Fibroblast of lung (primary cell): ENCODE measurements around the gene HMG20A. TPM values are rescaled to one million over a fixed set of nuclear protein-coding genes. Genes with fewer than 3 reads are reported as not detected.

Source experiments
- DNase-seq, 2 donors: peaks; one replicate each; pipeline versions ENCODE4 v3.0.0 to v3.0.0-alpha.2; 2010; ENCODE audit warnings: low read depth in 2 of 2
- H2AFZ ChIP-seq: 2 replicates; pipeline ENCODE4 v1.5.1; 2012; ENCODE audit warnings: low read length, control low read depth, inconsistent platforms
- H3K27ac ChIP-seq: 2 replicates; pipeline ENCODE4 v1.5.1; 2011; ENCODE audit warnings: low read length, control low read depth; ENCODE audit not compliant: insufficient read depth
- H3K27me3 ChIP-seq: 2 replicates; pipeline ENCODE4 v1.5.1; 2011; ENCODE audit warnings: mild to moderate bottlenecking, low read length; ENCODE audit not compliant: control insufficient read depth, insufficient read depth
- H3K36me3 ChIP-seq: 2 replicates; pipeline ENCODE4 v1.5.1; 2011; ENCODE audit warnings: low read length; ENCODE audit not compliant: control insufficient read depth, insufficient read depth
- H3K4me1 ChIP-seq: 2 replicates; pipeline ENCODE4 v1.5.1; 2011; ENCODE audit warnings: low read length; ENCODE audit not compliant: control insufficient read depth, insufficient read depth; ENCODE audit errors: extremely low read depth
- H3K4me2 ChIP-seq: 2 replicates; pipeline ENCODE4 v1.5.1; 2011; ENCODE audit warnings: low read length, control low read depth; ENCODE audit not compliant: insufficient read depth; ENCODE audit errors: extremely low read depth
- H3K4me3 ChIP-seq, 4 experiments: fragments of 200-600 bp in 1 of 4; sonication (generic) in 1 of 4; replicated peaks in 1 of 4; 2 replicates each; pipeline ENCODE4 v1.5.1; 2011 to 2016; ENCODE audit warnings: low read length in 4 of 4, low read depth in 3 of 4, mild to moderate bottlenecking in 3 of 4, control low read depth in 2 of 4, inconsistent platforms in 1 of 4, mixed read lengths in 1 of 4; ENCODE audit not compliant: insufficient read depth in 1 of 4; ENCODE audit errors: control extremely low read depth in 1 of 4
- H3K79me2 ChIP-seq: 2 replicates; pipeline ENCODE4 v1.5.1; 2012; ENCODE audit warnings: mild to moderate bottlenecking, low read length, inconsistent platforms; ENCODE audit not compliant: control insufficient read depth, insufficient read depth
- H3K9ac ChIP-seq: 2 replicates; pipeline ENCODE4 v1.5.1; 2011; ENCODE audit warnings: mild to moderate bottlenecking, low read length, control low read depth; ENCODE audit not compliant: insufficient read depth
- H3K9me3 ChIP-seq: 2 replicates; pipeline ENCODE4 v1.5.1; 2012; ENCODE audit warnings: low read depth, low read length; ENCODE audit not compliant: control insufficient read depth, insufficient read depth
- H4K20me1 ChIP-seq: 2 replicates; pipeline ENCODE4 v1.5.1; 2011; ENCODE audit warnings: low read length; ENCODE audit not compliant: control insufficient read depth, insufficient read depth; ENCODE audit errors: extremely low read depth
- EZH2 ChIP-seq: IDR thresholded peaks from 2 replicates; pipeline ENCODE4 v1.5.1; 2012; ENCODE audit warnings: low read length, control low read depth, mild to moderate bottlenecking; ENCODE audit errors: missing control alignments
- polyA plus RNA-seq, 2 donors: library from polyadenylated mRNA; depleted of rRNA in 1 of 2; stranded (reverse) in 1 of 2; unstranded in 1 of 2; fragments of >200 nt; gene quantifications; 2 replicates each; pipeline ENCODE4 v1.2.1, GENCODE V29; 2011 to 2012; ENCODE audit warnings: missing spikeins in 1 of 2
- total RNA-seq: library from RNA; depleted of rRNA; stranded (reverse); fragments of >200 nt; gene quantifications from 2 replicates; pipeline ENCODE4 v1.2.1, GENCODE V29; 2014
- TF ChIP-seq, protein P1 (sequence below), 2 donors: IDR thresholded peaks in 1 of 2; conservative IDR thresholded peaks in 1 of 2; 1 replicate in 1 of 2; 2 replicates in 1 of 2; pipeline ENCODE4 v1.5.1; 2011 to 2012; ENCODE audit warnings: low read length in 2 of 2, control low read depth in 1 of 2, inconsistent platforms in 1 of 2, low read depth in 1 of 2, mild to moderate bottlenecking in 1 of 2

Gene HMG20A
- total and polyA plus RNA-seq, 2 donors (not counting 1 experiment from before 2014, with no cell fraction given) = 26.3 to 38.0 TPM

DNA sequence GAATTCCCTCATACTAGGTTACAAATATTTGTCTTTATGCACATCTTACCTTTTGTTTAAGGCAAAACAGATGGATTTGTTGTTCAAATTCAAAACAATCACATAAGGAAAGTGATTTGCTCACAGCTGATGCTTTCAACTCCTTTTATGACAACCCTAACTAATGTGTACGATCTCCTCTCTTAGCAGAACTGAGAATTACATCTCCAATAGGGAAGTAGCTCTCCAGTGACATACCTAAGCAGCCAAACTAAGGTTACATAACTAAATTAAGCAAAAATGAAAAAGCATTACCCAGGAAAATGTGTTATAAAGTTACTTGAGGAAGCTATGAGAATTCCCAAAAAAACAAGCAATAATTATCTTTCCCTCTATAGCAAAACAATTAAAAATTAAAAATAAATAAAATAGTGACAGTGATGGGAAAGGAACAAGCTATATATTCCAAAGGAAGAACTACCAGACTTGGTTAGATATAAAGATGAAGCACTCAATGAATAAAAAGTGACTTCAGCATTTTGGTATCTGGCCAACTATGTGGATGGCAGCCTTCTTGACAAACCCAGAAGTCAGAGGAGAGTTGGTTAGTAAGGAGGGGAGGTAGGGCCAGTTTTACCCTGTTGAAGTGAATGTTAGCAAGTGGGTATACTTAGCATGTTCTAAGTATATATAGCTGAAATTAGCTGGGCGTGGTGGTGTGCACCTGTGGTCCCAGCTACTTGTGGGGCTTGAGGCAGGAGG, 33.2 kb upstream of the HMG20A start:
- peaks cover 4% of the 10 kb centered on the region for H4K20me1 ChIP-seq
- H3K79me2 ChIP-seq = peaks cover 90% of the 10 kb centered on the region
- H3K27me3 ChIP-seq = no peaks in the 10 kb centered on the region
- peaks cover 2% of the 10 kb centered on the region for H3K4me1 ChIP-seq
- H3K4me3 ChIP-seq = no peak overlapping the region
- no peaks in the 10 kb centered on the region for H3K9me3 ChIP-seq
- TF ChIP-seq, protein P1, sequence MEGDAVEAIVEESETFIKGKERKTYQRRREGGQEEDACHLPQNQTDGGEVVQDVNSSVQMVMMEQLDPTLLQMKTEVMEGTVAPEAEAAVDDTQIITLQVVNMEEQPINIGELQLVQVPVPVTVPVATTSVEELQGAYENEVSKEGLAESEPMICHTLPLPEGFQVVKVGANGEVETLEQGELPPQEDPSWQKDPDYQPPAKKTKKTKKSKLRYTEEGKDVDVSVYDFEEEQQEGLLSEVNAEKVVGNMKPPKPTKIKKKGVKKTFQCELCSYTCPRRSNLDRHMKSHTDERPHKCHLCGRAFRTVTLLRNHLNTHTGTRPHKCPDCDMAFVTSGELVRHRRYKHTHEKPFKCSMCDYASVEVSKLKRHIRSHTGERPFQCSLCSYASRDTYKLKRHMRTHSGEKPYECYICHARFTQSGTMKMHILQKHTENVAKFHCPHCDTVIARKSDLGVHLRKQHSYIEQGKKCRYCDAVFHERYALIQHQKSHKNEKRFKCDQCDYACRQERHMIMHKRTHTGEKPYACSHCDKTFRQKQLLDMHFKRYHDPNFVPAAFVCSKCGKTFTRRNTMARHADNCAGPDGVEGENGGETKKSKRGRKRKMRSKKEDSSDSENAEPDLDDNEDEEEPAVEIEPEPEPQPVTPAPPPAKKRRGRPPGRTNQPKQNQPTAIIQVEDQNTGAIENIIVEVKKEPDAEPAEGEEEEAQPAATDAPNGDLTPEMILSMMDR (conservative IDR thresholded peaks at IDR 0.05 in 1 of 2, IDR thresholded peaks at IDR 0.05 in 1 of 2; ENCODE audit: low read depth in 1 of 2, low read length in 2 of 2) = no peak
- TF ChIP-seq EZH2 = no peak
- no peak overlapping the region for H3K27ac ChIP-seq
- H3K4me2 ChIP-seq = no peak overlapping the region
- no peaks in the 10 kb centered on the region for H3K36me3 ChIP-seq
- no peak overlapping the region for H2AFZ ChIP-seq
- no peak overlapping the region for H3K9ac ChIP-seq
- peak in 1 of 2 donors; percentile 26 for DNase-seq

DNA sequence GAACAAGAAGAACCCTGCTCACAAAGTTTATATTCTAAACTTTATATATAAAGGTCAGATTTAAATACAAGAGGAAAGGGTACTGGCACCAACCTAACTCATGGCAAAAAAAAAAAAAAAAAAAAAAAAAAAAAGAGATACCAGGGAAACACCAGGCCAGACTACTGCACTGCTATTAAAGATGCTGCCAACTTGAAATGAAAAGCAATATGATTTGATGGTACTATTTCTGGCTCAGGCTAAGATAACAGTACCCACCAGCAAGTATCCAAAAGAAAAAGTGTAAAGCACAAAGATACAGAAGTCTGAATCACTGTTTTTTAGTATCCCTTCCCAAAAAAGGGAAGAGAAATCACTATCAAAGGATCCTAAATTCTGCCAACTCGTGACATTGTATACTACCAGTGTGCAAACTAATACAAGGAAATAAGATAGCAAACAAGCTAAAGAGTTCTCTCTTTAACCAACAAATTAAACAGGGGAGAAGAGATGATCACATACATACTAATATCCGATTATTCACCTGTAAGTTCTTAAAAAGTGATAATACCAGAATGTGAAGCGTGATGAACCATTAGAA, 29.2 kb upstream of the HMG20A start:
- H3K9ac ChIP-seq = no peak overlapping the region
- no peak overlapping the region for H3K4me2 ChIP-seq
- H3K27ac ChIP-seq = no peak overlapping the region
- H3K9me3 ChIP-seq = no peaks in the 10 kb centered on the region
- peaks cover 2% of the 10 kb centered on the region for H3K4me1 ChIP-seq
- H2AFZ ChIP-seq = no peak overlapping the region
- no peak overlapping the region for H3K4me3 ChIP-seq
- no peaks in the 10 kb centered on the region for H3K36me3 ChIP-seq
- H3K27me3 ChIP-seq = no peaks in the 10 kb centered on the region
- DNase-seq = no peak
- peaks cover 3% of the 10 kb centered on the region for H4K20me1 ChIP-seq
- peaks cover 93% of the 10 kb centered on the region for H3K79me2 ChIP-seq
- TF ChIP-seq EZH2 = no peak
- TF ChIP-seq, protein P1 (conservative IDR thresholded peaks at IDR 0.05 in 1 of 2, IDR thresholded peaks at IDR 0.05 in 1 of 2; ENCODE audit: low read depth in 1 of 2, low read length in 2 of 2) = no peak

DNA sequence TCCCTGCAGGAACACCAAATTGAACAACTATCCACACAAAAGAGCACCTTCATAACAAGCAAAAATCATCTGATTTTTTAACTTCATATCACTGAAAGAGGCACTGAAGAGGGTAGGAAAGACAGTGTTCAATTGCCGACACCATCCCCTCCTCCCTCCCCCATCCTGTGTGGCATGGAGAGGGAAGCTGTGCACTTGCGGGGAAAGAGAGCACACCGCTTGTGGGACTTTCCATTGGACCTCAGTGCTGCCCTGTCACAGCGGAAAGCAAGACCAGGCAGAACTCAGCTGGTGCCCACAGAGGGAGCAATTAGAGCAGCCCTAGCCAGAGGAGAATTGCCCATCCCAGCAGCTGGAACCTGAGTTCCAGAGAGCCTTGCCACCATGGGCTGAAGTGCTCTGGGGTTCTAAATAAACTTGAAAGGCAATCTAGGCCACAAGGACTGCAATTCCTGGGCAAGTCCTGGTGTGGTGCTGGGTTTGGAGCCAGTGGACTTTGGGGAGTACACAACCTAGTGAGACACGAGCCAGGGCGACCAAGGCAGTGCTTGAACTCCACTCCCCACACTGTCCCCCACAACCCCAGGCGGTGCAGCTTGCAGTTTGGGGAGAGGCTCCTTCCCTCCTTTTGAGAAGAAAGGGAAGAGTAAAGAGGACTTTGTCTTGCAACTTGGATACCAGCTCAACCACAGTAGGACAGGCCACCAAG, 27.8 kb upstream of the HMG20A start:
- no peak for TF ChIP-seq EZH2
- TF ChIP-seq, protein P1 (conservative IDR thresholded peaks at IDR 0.05 in 1 of 2, IDR thresholded peaks at IDR 0.05 in 1 of 2; ENCODE audit: low read depth in 1 of 2, low read length in 2 of 2) = no peak
- H3K4me3 ChIP-seq = no peak overlapping the region
- no peak overlapping the region for H3K9ac ChIP-seq
- H3K4me2 ChIP-seq = no peak overlapping the region
- H3K9me3 ChIP-seq = no peaks in the 10 kb centered on the region
- no peak for DNase-seq
- no peaks in the 10 kb centered on the region for H3K27me3 ChIP-seq
- H3K4me1 ChIP-seq = no peaks in the 10 kb centered on the region
- H3K36me3 ChIP-seq = no peaks in the 10 kb centered on the region
- no peak overlapping the region for H2AFZ ChIP-seq
- H4K20me1 ChIP-seq = peaks cover 3% of the 10 kb centered on the region
- no peak overlapping the region for H3K27ac ChIP-seq
- H3K79me2 ChIP-seq = peaks cover 91% of the 10 kb centered on the region
